HG03095 (cell line): Measurements from ENCODE around the gene UPK3B.
"Not testable (repeated sequence)": the region's sequence is repeated elsewhere in the genome, so short reads cannot be mapped to it uniquely, and the experiment has no call there.

Source experiments
- ATAC-seq: cut with Tn5 transposase; IDR thresholded peaks from one replicate; pipeline ENCODE4 v1.9.1; 2021; ENCODE audit warnings: moderate library complexity; ENCODE audit not compliant: unreplicated experiment

The UPK3B gene

GRCh38 chr7:76512941-76513816 is 2.8 kb downstream of the UPK3B start:
- ATAC-seq: no peak

GRCh38 chr7:76513817-76514799 is 3.8 kb downstream of the UPK3B start:
- no peak for ATAC-seq

GRCh38 chr7:76514926-76515771 is 4.8 kb downstream of the UPK3B start:
- ATAC-seq: no peak

- no peak for ATAC-seq
These were observed 5.7 kb downstream of the UPK3B start for GRCh38 chr7:76515999-76516443.

GRCh38 chr7:76516932-76517331 is 6.6 kb downstream of the UPK3B start:
- not testable (repeated sequence) for ATAC-seq

GRCh38 chr7:76526183-76526582 is 15.8 kb downstream of the UPK3B start:
- not testable (repeated sequence) for ATAC-seq

- ATAC-seq: not testable (repeated sequence)
These were observed 21.3 kb downstream of the UPK3B start for GRCh38 chr7:76531643-76532042.

GRCh38 chr7:76543197-76543596 is 32.8 kb downstream of the UPK3B start, which contains the start of gene SPDYE16:
Gene SPDYE16 (minus strand): TSS chr7:76543297. CDS start chr7:76541459, 1,838 bp downstream.
- ATAC-seq: not testable (repeated sequence)

- peak; percentile 99 for ATAC-seq
These were observed 38.9 kb downstream of the UPK3B start for GRCh38 chr7:76549025-76549854.

GRCh38 chr7:76549855-76550248 is 39.5 kb downstream of the UPK3B start:
- not testable (repeated sequence) for ATAC-seq

- not testable (repeated sequence) for ATAC-seq
These were observed 41.6 kb downstream of the UPK3B start for GRCh38 chr7:76551992-76552391.

- not testable (repeated sequence) for ATAC-seq
These were observed 49.3 kb downstream of the UPK3B start for GRCh38 chr7:76559685-76560084.

GRCh38 chr7:76560157-76560556 is 49.8 kb downstream of the UPK3B start:
- not testable (repeated sequence) for ATAC-seq

GRCh38 chr7:76561342-76561741 is 51.0 kb downstream of the UPK3B start:
- ATAC-seq: not testable (repeated sequence)

GRCh38 chr7:76565001-76565400 is 54.6 kb downstream of the UPK3B start:
- ATAC-seq: not testable (repeated sequence)
